HL-60 (cell line): Measurements from ENCODE around the gene NDEL1.

Experiments
- DNase-seq, 2 experiments: peaks; one replicate each; pipeline ENCODE4 v3.0.0-alpha.2; 2010 to 2020; ENCODE audit warnings: low read depth in 1 of 2, low spot score in 1 of 2
- H3K27ac ChIP-seq: fragments of 250-450 bp; sonication (Bioruptor Pico); replicated peaks from 2 replicates; pipeline ENCODE4 v1.5.1; 2020; ENCODE audit warnings: mild to moderate bottlenecking, moderate library complexity
- H3K27me3 ChIP-seq: fragments of 250-450 bp; sonication (Bioruptor Pico); 2 replicates; pipeline ENCODE4 v1.5.1; 2021; ENCODE audit warnings: mild to moderate bottlenecking, moderate library complexity; ENCODE audit not compliant: insufficient read depth, poor library complexity, severe bottlenecking
- H3K4me3 ChIP-seq: replicated peaks from 2 replicates; pipeline ENCODE4 v1.5.1; 2011; ENCODE audit warnings: mild to moderate bottlenecking, control low read depth, low read length; ENCODE audit not compliant: insufficient read depth
- CTCF ChIP-seq: IDR thresholded peaks from one replicate; pipeline ENCODE4 v1.5.1; 2011; ENCODE audit warnings: low read length, control low read depth, inconsistent platforms; ENCODE audit not compliant: insufficient read depth
- GABPA ChIP-seq: IDR thresholded peaks from 2 replicates; pipeline ENCODE4 v1.6.1; 2012; ENCODE audit warnings: low read depth
- POLR2AphosphoS5 ChIP-seq: IDR thresholded peaks from 2 replicates; pipeline ENCODE4 v1.6.1; 2012; ENCODE audit warnings: low read depth
- REST ChIP-seq: IDR thresholded peaks from 2 replicates; pipeline ENCODE4 v1.6.1; 2012; ENCODE audit warnings: low read depth; ENCODE audit not compliant: insufficient replicate concordance
- SPI1 ChIP-seq: IDR thresholded peaks from 2 replicates; pipeline ENCODE4 v1.6.1; 2012; ENCODE audit warnings: low read depth, mild to moderate bottlenecking, borderline replicate concordance

NDEL1 gene

GRCh38 chr17:8439681-8440080 lies 4.0 kb downstream of the NDEL1 start:
- TF ChIP-seq GABPA (no peak), REST (no peak), CTCF (no peak), POLR2AphosphoS5 (no peak), SPI1 (no peak)
- H3K4me3 ChIP-seq = no peak overlapping the region
- H3K27ac ChIP-seq = no peak overlapping the region
- DNase-seq = no peak
- no peaks in the 10 kb centered on the region for H3K27me3 ChIP-seq

- DNase-seq = no peak
- Histone ChIP-seq H3K4me3 (no peak overlapping the region), H3K27me3 (no peaks in the 10 kb centered on the region), H3K27ac (no peak overlapping the region)
- TF ChIP-seq POLR2AphosphoS5 (no peak), SPI1 (no peak), GABPA (no peak)
Measured at GRCh38 chr17:8441690-8442089, 6.0 kb downstream of the NDEL1 start.

- TF ChIP-seq REST = no peak
- no peak for TF ChIP-seq POLR2AphosphoS5
- TF ChIP-seq GABPA = no peak
- no peak for TF ChIP-seq SPI1
- no peak overlapping the region for H3K27ac ChIP-seq
- DNase-seq = no peak
- no peak overlapping the region for H3K4me3 ChIP-seq
- no peaks in the 10 kb centered on the region for H3K27me3 ChIP-seq
Measured at GRCh38 chr17:8442310-8442709, 6.6 kb downstream of the NDEL1 start.

- Histone ChIP-seq H3K27me3 (no peaks in the 10 kb centered on the region), H3K4me3 (no peak overlapping the region), H3K27ac (no peak overlapping the region)
- no peak for DNase-seq
- TF ChIP-seq REST = no peak
- no peak for TF ChIP-seq POLR2AphosphoS5
- TF ChIP-seq CTCF = no peak
- TF ChIP-seq GABPA = no peak
- no peak for TF ChIP-seq SPI1
Measured at GRCh38 chr17:8443756-8444155, 8.1 kb downstream of the NDEL1 start.
